ENCODE results near the gene OMP.

OMP gene

DNA sequence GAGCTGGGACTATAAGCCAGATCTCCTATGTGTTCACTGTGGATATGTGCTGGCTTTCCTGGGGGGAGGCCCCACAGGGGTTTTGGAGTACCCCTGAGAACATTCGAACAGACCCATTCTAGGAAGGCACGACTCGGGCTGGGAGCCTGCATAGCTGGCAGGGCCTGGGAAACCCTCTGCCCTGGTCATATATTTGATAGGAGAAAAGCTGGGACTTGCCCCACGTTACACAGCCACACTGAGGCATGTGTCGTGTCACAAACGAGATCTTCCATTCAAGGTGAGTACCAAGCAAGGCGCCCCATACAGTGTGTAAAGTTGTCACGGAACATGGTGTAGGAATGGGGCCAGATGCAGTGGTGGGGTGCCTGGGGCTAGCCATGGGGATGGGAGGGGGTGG lies 36.6 kb downstream of the OMP start:
- no peak for DNase-seq (ENCODE audit: low read depth, low spot score)

DNA sequence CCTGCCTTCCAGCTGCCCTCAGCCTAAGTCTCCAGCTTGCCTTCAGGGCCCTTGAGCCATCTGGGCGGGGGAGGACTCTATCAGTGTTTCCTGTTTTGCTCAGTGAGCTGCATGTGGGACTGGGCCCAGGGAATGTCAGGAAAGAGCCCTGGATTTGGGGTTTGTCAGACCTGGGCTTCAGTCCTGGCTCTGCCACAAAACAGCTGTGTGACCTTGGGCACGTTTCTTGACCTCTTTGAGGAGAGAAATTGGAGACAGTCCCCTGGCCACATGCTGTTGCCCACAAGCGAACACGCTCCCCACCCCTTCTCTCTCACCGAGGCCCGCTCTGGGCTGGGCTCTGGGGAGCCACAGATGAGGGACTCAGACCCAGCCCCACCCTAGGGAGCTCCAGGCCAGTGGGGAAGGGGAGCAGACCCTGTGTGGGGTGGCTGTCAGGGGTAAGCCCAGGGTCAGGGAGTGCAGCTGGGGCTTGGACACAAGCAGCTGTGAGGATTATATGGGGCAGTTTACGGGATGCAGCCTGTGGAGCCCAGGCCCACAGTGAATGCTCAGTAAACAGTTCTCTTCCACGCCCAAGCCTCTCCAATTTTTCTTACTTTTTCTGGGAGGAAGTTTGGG lies 37.7 kb downstream of the OMP start:
- no peak for DNase-seq (ENCODE audit: low read depth, low spot score)

DNA sequence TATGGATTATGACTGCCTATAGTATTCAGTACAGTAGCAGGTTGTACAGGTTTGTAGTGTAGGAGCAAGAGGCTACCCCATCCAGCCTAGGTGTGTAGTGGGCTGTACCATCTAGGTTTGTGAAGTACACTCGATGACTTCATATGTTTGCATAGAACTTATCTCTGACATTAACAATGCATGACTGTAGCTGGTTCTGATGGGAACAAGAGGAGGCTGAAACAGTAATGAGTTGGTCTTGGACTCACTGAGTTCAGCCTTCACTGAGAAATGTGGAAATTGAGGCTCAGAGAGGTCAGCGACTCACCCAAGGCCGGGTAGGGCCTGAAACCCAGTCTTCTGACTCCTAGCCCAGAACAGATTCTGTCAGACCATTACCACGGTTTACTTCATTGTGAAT lies 38.4 kb downstream of the OMP start:
- DNase-seq (ENCODE audit: low read depth, low spot score), result no peak

DNA sequence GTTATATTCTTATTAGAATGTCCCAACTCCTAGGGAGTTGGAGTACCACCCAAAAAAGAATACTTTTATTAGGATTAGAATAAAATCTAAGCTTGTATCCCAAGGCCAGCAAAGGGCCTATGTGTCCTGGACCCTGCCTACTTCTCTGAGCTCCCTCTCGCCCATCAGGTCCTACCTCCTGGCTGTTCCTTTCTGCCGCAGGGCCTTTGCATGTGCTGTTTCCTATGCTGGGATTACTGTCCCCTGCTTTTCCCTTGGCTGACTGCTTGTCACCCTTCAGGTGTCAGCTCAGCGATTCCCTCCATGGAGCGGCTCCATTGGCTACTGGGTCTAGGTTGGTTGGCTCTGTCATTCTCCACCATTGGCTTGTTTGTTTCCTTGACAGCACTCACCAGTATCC lies 38.8 kb downstream of the OMP start:
- DNase-seq (ENCODE audit: low read depth, low spot score), result no peak

DNA sequence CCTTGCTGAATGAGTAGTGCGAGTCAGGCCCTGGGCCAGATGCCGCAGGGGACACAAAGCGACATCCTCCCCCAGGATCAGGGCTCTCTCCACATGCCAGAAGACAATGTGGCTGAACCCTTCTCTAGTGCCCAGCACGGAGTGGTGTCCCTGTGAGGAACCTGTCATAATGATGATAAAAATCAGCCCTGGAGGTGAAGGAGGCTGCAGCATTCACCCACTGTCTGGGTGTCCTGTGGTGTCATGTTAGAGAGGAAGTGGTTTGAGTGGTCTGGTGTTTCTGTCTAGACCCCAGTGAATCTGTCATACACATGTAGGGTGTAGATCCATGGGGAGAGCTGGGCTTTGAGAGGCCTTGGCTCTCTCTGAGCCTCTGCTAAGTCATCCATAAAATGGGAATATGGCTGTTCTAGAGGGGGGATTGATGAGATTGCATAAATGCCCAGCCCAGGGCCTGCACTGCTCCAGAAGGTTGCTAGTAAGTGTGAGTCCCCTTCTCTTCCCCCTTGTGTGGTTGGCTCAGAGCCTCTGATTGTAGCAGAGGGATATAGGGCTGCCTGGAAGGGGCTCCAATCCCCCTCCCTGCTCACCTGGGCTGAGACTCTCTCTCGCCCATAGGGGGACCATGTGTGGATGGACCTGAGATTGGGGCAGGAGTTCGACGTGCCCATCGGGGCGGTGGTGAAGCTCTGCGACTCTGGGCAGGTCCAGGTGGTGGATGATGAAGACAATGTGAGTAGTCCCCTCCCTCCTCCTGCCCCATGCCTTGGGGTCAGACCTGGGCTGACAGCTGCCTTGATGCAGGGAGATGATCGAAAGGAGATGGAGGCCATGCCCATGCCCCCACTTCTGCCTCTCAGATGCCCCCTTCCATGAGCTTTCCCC lies 39.7 kb downstream of the OMP start:
- no peak for DNase-seq (ENCODE audit: low read depth, low spot score)

DNA sequence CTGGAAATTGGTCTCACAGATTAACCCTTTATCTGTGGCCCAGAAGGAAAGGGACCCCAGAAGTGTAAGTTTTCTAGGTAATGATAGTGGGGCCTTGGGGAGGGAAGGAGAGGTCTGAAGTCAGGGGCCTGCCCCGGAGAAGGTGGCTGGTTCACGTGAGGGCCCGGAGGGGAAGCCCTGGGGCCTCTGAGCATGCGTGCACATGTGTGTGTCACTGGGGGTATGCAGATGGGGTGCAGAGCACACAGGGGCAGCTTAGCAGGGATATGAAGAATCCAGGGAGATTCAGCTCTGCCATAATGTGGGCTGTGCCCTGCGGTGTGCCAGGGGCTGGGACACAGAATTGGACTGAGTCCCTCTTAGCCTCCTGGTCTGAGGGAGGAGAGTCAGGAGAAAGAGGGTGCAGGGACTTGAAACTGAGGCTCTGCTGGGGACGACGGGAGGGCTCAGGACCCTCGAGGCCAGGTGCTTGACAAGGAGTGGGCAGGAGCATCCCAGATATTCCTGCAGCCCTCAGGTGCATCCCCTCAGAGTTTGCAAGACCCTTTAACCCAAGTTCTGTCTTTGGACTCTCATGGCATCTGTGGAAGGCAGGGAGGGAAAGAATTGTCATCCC lies 40.9 kb downstream of the OMP start:
- no peak for DNase-seq (ENCODE audit: low read depth, low spot score)

DNA sequence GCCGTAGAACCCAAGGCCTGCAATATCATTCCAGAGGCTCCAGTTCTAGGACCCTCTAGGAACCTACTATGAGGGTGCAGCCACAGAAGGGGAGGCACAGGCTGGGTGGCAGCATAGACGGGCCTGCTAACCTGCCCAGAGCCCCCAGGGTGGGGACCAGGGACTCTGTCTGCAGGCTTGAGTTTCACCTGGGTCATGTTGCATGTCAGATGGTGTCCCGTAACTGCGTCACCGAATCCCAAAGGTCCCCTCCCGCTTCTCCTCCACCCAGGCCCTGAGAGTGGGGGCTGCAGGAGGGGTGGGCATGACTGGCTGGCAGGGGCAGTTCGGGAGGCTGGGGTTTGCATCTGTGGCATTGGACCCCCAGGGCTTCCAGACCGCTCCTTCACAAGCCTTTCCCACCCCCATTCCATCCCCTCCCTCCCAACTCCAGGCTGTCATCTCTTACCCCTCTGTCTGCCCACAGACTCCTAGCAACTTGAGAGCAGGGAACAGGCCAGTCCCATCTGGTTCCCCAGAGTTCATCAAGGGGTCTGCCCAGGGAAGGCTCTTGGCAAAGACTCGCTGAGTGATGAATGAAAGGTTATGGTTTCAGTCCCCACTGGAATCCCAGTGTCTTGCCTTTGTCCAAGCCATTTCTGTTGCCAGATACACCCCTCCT lies 41.7 kb downstream of the OMP start:
- no peak for DNase-seq (ENCODE audit: low read depth, low spot score)

DNA sequence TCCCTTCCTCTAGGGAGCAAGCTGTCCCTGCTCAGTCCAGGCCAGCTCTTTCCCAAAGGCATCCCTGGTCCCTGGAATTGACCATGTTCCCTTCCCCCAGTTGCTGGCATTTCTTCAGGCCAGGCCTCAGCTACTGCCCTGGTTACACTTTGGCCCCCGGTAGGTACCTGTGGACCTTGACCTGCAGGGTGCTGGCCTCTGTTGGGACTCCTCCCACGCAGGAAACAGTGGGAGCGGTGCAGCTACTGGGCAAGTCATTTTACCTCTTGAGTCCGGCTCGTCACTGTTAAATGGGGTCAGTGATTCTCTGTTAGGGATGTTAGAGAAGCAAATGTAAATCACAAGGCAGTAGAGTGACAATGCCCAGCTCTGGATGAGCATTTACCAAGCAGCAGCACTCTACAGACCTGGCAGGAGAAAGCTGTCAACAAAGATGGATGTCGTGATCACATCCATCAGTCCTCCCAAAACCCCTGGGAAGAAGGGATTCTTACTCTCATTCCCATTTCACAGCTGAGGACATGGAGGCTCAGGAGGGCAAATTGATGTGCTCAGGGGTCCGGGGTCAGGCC lies 42.3 kb downstream of the OMP start:
- DNase-seq (ENCODE audit: low read depth, low spot score), result no peak

DNA sequence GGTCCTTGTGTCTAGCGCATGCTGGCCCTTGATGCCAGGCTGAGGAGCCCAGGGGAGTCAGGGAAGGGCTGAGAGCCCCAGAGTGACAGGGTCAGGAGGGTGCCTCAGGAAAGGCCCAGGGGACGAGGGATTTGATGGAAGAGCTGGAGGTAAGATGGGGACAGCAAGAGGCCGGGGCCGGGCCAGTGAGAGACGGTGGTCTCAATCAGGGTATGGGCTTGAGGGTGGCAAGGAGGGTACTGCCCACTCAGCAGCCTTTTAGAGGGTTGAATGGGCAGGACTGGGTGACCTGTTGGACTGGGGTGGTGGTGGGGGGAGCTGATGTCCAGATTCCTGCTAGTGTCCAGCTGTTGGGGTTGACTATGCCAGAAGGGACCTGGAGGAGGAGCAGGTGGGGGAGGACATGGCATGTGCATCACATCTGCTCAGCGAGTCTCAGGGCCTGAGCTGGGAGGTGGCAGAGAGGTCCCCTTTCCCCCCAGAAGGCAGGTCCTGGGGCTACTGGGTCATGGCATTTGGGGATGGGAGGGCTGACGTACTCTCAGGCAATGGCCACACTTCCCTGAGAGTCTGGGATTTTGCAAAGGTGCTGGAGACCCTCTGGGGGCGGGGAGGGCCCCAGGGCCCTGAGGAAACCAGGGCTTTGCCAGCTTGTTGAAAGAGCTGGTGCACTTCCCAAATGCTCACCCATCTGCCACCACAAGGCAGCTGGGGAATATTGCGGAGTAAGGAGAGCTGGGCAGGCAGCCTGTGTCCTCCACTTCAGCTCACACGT lies 43.8 kb downstream of the OMP start:
- DNase-seq (ENCODE audit: low read depth, low spot score), result no peak

DNA sequence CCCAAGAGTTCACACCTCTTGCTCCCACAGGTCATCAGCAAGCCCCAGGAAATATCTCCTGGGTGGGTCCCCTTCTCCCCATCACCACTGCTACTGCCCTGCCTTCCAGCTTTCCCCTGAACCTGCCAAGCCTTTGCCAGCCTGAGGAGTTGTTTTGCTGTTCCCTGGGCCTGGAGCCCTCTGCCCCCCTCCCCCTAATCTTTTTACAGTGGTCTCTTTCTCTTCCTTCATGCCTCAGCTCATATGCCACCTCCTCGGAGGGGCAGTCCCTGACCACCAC lies 44.3 kb downstream of the OMP start:
- no peak for DNase-seq (ENCODE audit: low read depth, low spot score)

DNA sequence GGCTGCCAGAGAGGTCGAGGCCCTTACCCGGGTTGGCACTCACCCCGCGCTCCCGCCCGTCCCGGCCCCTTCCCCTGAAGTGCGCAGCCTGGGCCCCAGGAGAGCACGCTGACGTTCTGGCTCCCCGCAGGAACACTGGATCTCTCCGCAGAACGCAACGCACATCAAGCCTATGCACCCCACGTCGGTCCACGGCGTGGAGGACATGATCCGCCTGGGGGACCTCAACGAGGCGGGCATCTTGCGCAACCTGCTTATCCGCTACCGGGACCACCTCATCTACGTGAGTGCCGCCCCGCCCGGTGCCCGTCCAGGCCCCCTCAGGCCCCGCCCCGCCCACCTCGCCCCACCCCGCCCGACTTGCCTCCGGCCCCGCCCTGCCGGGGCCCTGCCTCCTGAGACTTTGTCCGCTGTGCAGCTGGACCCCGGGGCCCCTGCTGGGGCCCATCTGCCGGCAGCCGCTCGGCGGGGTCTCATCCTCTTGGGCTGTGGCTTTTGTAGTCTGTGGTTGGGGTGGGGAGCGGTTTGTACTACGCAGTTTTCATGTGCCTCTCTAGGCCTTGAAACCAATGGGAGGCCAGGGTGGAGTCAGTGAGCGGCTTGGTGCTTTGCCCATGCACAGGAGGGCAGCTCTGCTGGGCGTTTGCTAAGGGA lies 45.2 kb downstream of the OMP start:
- peak; percentile 43 for DNase-seq (ENCODE audit: low read depth, low spot score)

DNA sequence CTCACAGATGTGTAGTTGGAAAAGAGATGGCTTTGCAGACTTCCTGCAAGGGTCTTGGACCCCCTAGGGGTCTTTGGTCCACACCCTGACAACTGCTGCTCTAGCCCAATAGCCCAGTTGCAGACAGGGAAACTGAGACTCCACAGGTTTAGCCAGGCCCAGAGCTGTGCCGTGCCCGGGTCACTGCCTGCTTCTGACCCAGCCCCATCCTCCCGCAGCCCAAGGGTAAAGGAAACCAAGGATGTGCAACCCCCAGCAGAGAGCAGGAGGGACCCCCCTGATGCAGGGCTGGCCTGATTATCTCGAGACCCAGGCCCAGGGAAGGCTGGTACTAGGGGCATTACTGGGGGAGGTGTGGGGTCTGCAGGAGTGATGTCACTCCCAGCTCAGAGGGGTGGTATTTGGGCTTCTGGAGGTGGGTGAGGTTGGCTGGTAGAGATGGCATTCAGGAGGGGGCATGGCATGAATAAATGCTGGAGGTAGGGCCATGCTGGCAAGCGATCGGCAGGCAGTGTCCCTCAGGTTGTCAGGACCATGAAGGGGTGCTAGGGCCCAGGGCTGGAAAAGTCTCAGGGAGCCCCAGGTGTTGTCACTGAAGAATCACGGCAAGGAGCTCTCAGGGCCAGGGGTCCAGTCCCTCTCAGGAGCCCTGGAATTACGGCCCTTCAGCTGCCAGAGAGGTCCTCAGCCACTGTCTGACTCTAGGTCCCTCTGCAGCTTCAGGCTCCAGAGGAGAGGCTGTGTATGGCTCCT lies 46.5 kb downstream of the OMP start:
- no peak for DNase-seq (ENCODE audit: low read depth, low spot score)

DNA sequence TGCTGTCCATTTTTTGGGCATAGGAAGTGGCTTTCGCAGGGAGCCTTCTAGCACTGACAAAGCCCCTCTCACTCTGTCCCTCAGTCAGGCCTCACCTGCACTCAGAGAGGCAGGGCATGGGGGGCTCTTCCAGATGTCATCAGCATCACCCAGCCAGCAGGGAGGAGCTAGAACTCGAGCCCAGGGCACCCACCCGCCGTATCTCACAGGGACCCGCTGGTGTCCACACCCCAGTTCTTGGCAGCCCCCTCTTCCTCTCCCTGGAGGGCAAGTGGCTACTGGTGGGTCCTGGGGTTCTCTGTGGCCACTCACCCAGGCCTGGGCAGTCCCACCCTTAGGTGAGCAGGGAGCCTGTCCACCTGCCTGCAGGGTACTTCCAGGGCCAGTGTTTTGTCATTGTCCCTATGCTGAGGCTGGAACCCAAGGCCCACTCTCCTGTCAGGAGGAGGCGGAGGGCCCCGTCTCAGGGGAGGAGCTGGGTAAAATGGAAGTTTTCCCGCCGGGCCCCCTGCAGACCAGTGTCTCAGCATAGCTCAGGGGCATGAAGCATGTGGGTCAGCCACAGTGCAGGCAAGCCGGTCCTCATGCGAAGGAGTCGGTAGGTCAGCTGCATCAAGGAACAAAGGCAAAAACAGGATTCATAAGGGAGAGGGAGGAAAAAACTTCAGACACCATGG lies 47.2 kb downstream of the OMP start:
- no peak for DNase-seq (ENCODE audit: low read depth, low spot score)

DNA sequence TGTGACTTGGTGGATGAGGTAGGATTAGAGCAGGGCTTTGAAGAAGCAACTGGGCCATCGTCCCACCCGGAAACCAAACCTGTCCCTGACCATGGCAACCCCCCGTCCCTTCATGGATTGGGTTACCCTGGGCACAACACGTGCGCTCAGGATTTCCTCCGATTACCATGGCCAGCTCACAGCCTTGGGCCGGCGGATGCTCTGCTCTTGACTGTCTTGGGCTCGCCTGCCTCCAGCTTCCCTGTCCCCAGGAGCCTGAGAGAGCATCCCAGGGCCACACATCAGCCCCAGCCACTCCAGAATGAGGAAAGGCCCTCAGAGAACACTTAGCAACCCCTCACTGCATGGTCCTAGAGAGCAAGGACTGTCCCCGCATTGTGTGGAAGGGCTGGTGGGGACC lies 48.2 kb downstream of the OMP start:
- no peak for DNase-seq (ENCODE audit: low read depth, low spot score)

DNA sequence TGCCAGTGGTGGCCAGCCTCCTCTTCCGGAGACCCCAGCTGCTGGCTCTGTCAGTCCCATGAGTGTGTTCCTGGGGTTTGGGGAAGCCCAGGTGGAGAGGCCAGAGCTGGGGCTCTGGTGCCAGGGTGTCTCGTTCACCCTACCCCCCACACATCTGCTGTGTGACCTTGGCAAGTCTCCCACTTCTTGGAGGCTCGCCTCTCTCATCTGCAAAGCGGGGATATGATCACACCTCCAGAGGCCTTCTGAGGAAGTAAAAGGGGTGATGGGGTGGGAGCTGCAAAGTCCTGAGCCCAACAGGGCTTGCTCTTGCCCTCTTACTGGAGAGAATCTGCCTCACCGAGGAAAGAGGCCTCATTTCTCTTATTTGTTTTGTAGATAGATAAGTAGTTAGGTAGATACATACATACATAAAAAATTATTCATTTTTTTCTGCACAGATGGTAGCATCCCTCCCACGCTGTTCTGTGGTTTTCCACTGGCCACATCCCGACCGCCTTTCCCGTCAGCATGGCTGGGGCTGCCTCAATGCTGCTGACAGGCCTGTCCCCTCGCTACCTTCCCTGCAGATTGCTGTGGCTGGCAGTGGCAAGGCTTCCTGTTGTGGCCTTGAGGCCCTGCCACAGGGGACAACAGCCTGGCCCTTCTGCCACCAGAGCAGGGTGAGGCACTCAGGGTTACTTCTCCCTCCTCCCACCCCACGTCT lies 49.3 kb downstream of the OMP start:
- DNase-seq (ENCODE audit: low read depth, low spot score), result no peak

DNA sequence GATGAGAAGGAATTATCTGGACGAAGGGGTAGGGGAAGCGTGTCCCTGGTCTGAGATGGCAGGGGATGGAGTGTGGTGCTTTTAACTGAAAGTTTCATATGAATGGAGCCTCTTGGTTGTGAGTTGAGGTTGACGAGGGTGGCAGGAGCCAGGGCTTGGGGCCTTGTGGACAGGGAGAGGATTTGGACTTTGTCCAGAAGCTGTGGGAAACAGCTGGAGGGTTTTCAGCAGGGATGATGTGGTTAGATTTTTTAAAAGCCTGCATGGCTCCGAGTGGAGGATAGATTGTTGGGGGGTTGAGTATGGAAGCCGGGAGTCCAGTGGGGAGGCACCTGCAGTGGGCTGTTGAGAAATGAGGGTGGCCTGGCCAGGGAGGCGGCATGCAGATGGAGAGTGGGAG lies 50.2 kb downstream of the OMP start:
- DNase-seq (ENCODE audit: low read depth, low spot score), result no peak
